H1 (cell line): Measurements from ENCODE around the gene ATF7. TPM values are rescaled to one million over a fixed set of nuclear protein-coding genes. Genes with fewer than 3 reads are reported as not detected.
"Not testable (repeated sequence)": the region's sequence is repeated elsewhere in the genome, so short reads cannot be mapped to it uniquely, and the experiment has no call there.

ENCODE experiments used
- CTCF ChIA-PET: fragments of 300-600 bp; sonication (Branson Sonifier 250); formaldehyde crosslinking; loops from one replicate; lab custom pipeline; 2021; ENCODE audit not compliant: partially characterized antibody; lab: Charles Lee
- POLR2A ChIA-PET: fragments of 300-600 bp; sonication (Branson Sonifier 250); formaldehyde crosslinking; loops from one replicate; lab custom pipeline; 2021; ENCODE audit warnings: inconsistent platforms; ENCODE audit not compliant: partially characterized antibody; lab: Charles Lee
- DNase-seq, 2 experiments: peaks; one replicate each; pipeline versions ENCODE4 v3.0.0 to v3.0.0-alpha.2; 2010 to 2022; ENCODE audit warnings: low spot score in 2 of 2, low read depth in 1 of 2, mixed read lengths in 1 of 2
- FAIRE-seq: peaks from 2 replicates; lab custom pipeline; 2011; peaks lifted over from hg19 to GRCh38; lab: Jason Lieb, UNC
- H2AFZ ChIP-seq: 2 replicates; pipeline ENCODE4 v1.8.1; 2012; ENCODE audit warnings: low read length, inconsistent platforms
- H2AK5ac ChIP-seq: 2 replicates; pipeline ENCODE4 v1.6.1; 2013; ENCODE audit warnings: low read depth, low read length
- H2BK120ac ChIP-seq: replicated peaks from 2 replicates; pipeline ENCODE3; 2013; ENCODE audit warnings: low read depth, low read length, inconsistent platforms
- H2BK12ac ChIP-seq: 2 replicates; pipeline ENCODE4 v1.6.1; 2013; ENCODE audit warnings: low read depth, low read length
- H2BK15ac ChIP-seq: 2 replicates; pipeline ENCODE4 v1.6.1; 2013; ENCODE audit warnings: low read length
- H2BK20ac ChIP-seq: 2 replicates; pipeline ENCODE4 v1.6.1; 2013; ENCODE audit warnings: low read length
- H2BK5ac ChIP-seq: 2 replicates; pipeline ENCODE4 v1.6.1; 2013; ENCODE audit warnings: low read depth, low read length
- H3K14ac ChIP-seq: 2 replicates; pipeline ENCODE4 v1.6.1; 2013; ENCODE audit warnings: inconsistent platforms; ENCODE audit not compliant: insufficient read length
- H3K18ac ChIP-seq: 2 replicates; pipeline ENCODE4 v1.6.1; 2013; ENCODE audit warnings: low read length; ENCODE audit errors: extremely low read depth
- H3K23ac ChIP-seq: 2 replicates; pipeline ENCODE4 v1.6.1; 2013; ENCODE audit warnings: inconsistent platforms; ENCODE audit not compliant: insufficient read length
- H3K23me2 ChIP-seq: 2 replicates; pipeline ENCODE4 v1.6.1; 2013; ENCODE audit warnings: low read depth, low read length
- H3K27ac ChIP-seq: 2 replicates; pipeline ENCODE4 v1.6.1; 2011; ENCODE audit warnings: low read depth, low read length, inconsistent platforms
- H3K27me3 ChIP-seq, 4 experiments: replicated peaks in 1 of 4; 1 replicate in 1 of 4; 2 replicates in 3 of 4; pipeline versions ENCODE4 v1.6.1 to v1.8.1; 2011 to 2013; ENCODE audit warnings: low read length in 3 of 4, mild to moderate bottlenecking in 3 of 4, inconsistent platforms in 2 of 4, mixed read lengths in 2 of 4, moderate library complexity in 1 of 4; ENCODE audit not compliant: control insufficient read depth in 3 of 4, insufficient read depth in 3 of 4; ENCODE audit errors: extremely low read depth in 1 of 4
- H3K36me3 ChIP-seq, 4 experiments: 2 replicates each; pipeline versions ENCODE4 v1.6.1 to v1.8.1; 2011 to 2013; ENCODE audit warnings: mild to moderate bottlenecking in 4 of 4, low read length in 3 of 4, moderate library complexity in 2 of 4, control low read depth in 1 of 4, inconsistent platforms in 1 of 4; ENCODE audit not compliant: insufficient read depth in 4 of 4, control insufficient read depth in 2 of 4
- H3K4ac ChIP-seq: replicated peaks from 2 replicates; pipeline ENCODE3; 2013; ENCODE audit warnings: low read length, low read depth, mixed read lengths, inconsistent platforms; ENCODE audit not compliant: insufficient read length
- H3K4me1 ChIP-seq, 4 experiments: replicated peaks in 1 of 4; 1 replicate in 1 of 4; 2 replicates in 3 of 4; pipeline versions ENCODE4 v1.6.1 to v1.8.1; 2011 to 2013; ENCODE audit warnings: low read length in 3 of 4, inconsistent platforms in 2 of 4, mixed read lengths in 1 of 4; ENCODE audit not compliant: insufficient read depth in 4 of 4, control insufficient read depth in 3 of 4
- H3K4me2 ChIP-seq, 2 experiments: 2 replicates each; pipeline versions ENCODE4 v1.6.1 to v1.8.1; 2011 to 2013; ENCODE audit warnings: low read depth in 2 of 2, low read length in 2 of 2, control low read depth in 1 of 2, inconsistent platforms in 1 of 2, mild to moderate bottlenecking in 1 of 2; ENCODE audit not compliant: insufficient read depth in 1 of 2
- H3K4me3 ChIP-seq, 4 experiments: fragments of 200-600, 300-600 bp in 1 of 4; sonication (generic), shearing (Covaris generic), sonication (Bioruptor Twin) in 1 of 4; 2 replicates each; pipeline versions ENCODE4 v1.5.1 to v1.8.1; 2011 to 2016; ENCODE audit warnings: low read length in 4 of 4, low read depth in 3 of 4, control low read depth in 2 of 4, inconsistent platforms in 2 of 4, mild to moderate bottlenecking in 2 of 4, mixed read lengths in 1 of 4, moderate library complexity in 1 of 4; ENCODE audit not compliant: insufficient read depth in 2 of 4; ENCODE audit errors: extremely low read depth in 1 of 4
- H3K56ac ChIP-seq: replicated peaks from 2 replicates; pipeline ENCODE3; 2013; ENCODE audit warnings: low read depth, mild to moderate bottlenecking, mixed read lengths, low read length, inconsistent platforms; ENCODE audit not compliant: insufficient read length
- H3K79me1 ChIP-seq: 2 replicates; pipeline ENCODE4 v1.6.1; 2013; ENCODE audit warnings: low read depth, low read length, control low read depth
- H3K79me2 ChIP-seq, 2 experiments: 2 replicates each; pipeline versions ENCODE4 v1.6.1 to v1.8.1; 2012 to 2013; ENCODE audit warnings: low read length in 2 of 2, mild to moderate bottlenecking in 2 of 2, inconsistent platforms in 1 of 2; ENCODE audit not compliant: insufficient read depth in 2 of 2, control insufficient read depth in 1 of 2
- H3K9ac ChIP-seq, 4 experiments: replicated peaks in 1 of 4; 1 replicate in 1 of 4; 2 replicates in 3 of 4; pipeline versions ENCODE4 v1.6.1 to v1.8.1; 2011 to 2013; ENCODE audit warnings: low read depth in 3 of 4, low read length in 3 of 4, control low read depth in 2 of 4, mild to moderate bottlenecking in 2 of 4, moderate library complexity in 2 of 4, inconsistent platforms in 1 of 4; ENCODE audit errors: extremely low read depth in 1 of 4
- H3K9me3 ChIP-seq, 2 experiments: 2 replicates each; pipeline versions ENCODE4 v1.6.1 to v1.8.1; 2012 to 2013; ENCODE audit warnings: mild to moderate bottlenecking in 2 of 2, moderate library complexity in 2 of 2, control low read depth in 1 of 2, inconsistent platforms in 1 of 2, low read depth in 1 of 2, low read length in 1 of 2, mixed read lengths in 1 of 2; ENCODE audit not compliant: insufficient read depth in 2 of 2
- H4K20me1 ChIP-seq, 2 experiments: replicated peaks in 1 of 2; 2 replicates each; pipeline versions ENCODE3 to v1.8.1; 2011 to 2013; ENCODE audit warnings: inconsistent platforms in 2 of 2, low read length in 2 of 2, mild to moderate bottlenecking in 1 of 2; ENCODE audit not compliant: insufficient read depth in 2 of 2, control insufficient read depth in 1 of 2
- H4K5ac ChIP-seq: 2 replicates; pipeline ENCODE4 v1.6.1; 2013; ENCODE audit warnings: low read length, low read depth, mixed read lengths, inconsistent platforms; ENCODE audit not compliant: insufficient read length
- H4K8ac ChIP-seq: 2 replicates; pipeline ENCODE4 v1.8.0; 2013; ENCODE audit warnings: mild to moderate bottlenecking, moderate library complexity, low read length, inconsistent platforms; ENCODE audit not compliant: insufficient read depth; ENCODE audit errors: extremely low read depth
- H4K91ac ChIP-seq: replicated peaks from 2 replicates; pipeline ENCODE3; 2013; ENCODE audit warnings: low read length, mixed read lengths, inconsistent platforms; ENCODE audit not compliant: insufficient read length
- WGBS, 2 experiments: shearing (Covaris generic) in 1 of 2; methylation state at CpG; one replicate each; pipeline versions ENCODE4 v1.1.6 to v1.1.7; 2013 to 2015; ENCODE audit warnings: low lambda C conversion rate in 2 of 2, mixed read lengths in 2 of 2, inconsistent platforms in 1 of 2, low coverage in 1 of 2, missing lambda C conversion rate in 1 of 2; ENCODE audit not compliant: insufficient replicate concordance in 2 of 2, insufficient coverage in 1 of 2, insufficient read length in 1 of 2; ENCODE audit errors: extremely low coverage in 1 of 2, missing lambda C conversion rate in 1 of 2; 5-methylcytosine and 5-hydroxymethylcytosine counted together
- polyA plus RNA-seq, 7 experiments: library from polyadenylated mRNA; depleted of rRNA in 3 of 7; stranded (reverse) in 5 of 7; unstranded in 2 of 7; fragments of >200 nt in 5 of 7; fragments of 200-250 nt in 2 of 7; gene quantifications; 1 replicate in 5 of 7; 2 replicates in 1 of 7; 4 replicates in 1 of 7; pipeline versions ENCODE4 v1.2.1 to v1.2.3, GENCODE V29; 2011 to 2013; ENCODE audit warnings: missing spikeins in 2 of 7, mixed read lengths in 2 of 7
- total RNA-seq: library from RNA; stranded (reverse); fragmentation: NEBNext Ultra II Directional; extraction: Animal tissue kit (Norgen Biotek cat#: 25700); gene quantifications from 2 replicates; pipeline ENCODE4 v1.2.1, GENCODE V29; 2021

ATF7 gene
- total and polyA plus RNA-seq, 2 of the 8 experiments (the other 6 are each of a cell fraction or from before 2014, with no cell fraction given) = 10.1 to 16.6 TPM

DNA sequence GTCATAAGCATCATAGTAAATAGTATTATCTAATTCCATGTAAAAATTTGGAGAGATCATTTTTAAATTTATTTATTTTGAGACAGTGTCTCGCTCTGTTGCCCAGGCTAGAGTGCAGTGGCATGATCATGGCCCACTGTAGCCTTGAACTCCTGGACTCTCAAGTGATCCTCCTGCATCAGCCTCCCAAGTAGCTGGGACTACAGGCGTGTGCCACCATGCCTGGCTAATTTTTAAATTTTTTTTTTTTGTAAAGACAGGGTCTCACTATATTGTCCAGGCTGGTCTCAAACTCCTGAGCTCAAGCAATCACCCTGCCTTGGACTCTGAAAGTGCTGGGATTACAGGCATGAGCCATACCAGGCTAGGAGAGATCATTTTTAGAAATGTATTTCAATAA, 27.2 kb downstream of the ATF7 start:
- H4K5ac ChIP-seq, H3K56ac ChIP-seq, H4K91ac ChIP-seq, H3K79me2 ChIP-seq, H2BK12ac ChIP-seq, H2AFZ ChIP-seq, H3K9me3 ChIP-seq, H2BK120ac ChIP-seq, H3K27me3 ChIP-seq, H2BK15ac ChIP-seq, H3K4me3 ChIP-seq, H3K4ac ChIP-seq, H3K27ac ChIP-seq, H3K18ac ChIP-seq, H3K79me1 ChIP-seq, H4K8ac ChIP-seq, H3K23me2 ChIP-seq, H3K23ac ChIP-seq, FAIRE-seq, H2BK5ac ChIP-seq, H2BK20ac ChIP-seq, H3K36me3 ChIP-seq, H4K20me1 ChIP-seq, H3K4me2 ChIP-seq, H3K9ac ChIP-seq, H2AK5ac ChIP-seq, POLR2A ChIA-PET, H3K4me1 ChIP-seq, H3K14ac ChIP-seq, DNase-seq: not testable (repeated sequence)
- CTCF ChIA-PET = interaction anchor here (0.9 kb wide), 1 partner anchor 21 kb away, joined by 3 read pairs; no protein-coding TSS in a partner anchor
- 93% methylated on average over 2 of the region's 2 CpGs; no CpG with 5 or more reads in 1 of the 2 experiments for WGBS, 2 experiments
